Neural cell (in vitro differentiated cells): ENCODE measurements around the gene UQCRC1. TPM values are rescaled to one million over a fixed set of nuclear protein-coding genes. Genes with fewer than 3 reads are reported as not detected.

Experiments used
- H2AFZ ChIP-seq: fragments of 200-600, 300-800 bp; sonication (generic), shearing (Covaris generic); 2 replicates; pipeline ENCODE4 v1.6.0; 2014; ENCODE audit warnings: low read depth, mild to moderate bottlenecking, antibody characterized with exemption, low read length, moderate library complexity
- H3F3A ChIP-seq: fragments of 200-600 bp; shearing (Covaris generic); 2 replicates; pipeline ENCODE4 v1.6.1; 2016; ENCODE audit warnings: mild to moderate bottlenecking, moderate library complexity, mixed read lengths, antibody characterized with exemption, low read length; ENCODE audit not compliant: insufficient read depth, poor library complexity, severe bottlenecking
- H3K27ac ChIP-seq: fragments of 200-600, 300-800 bp; sonication (generic), shearing (Covaris generic); 2 replicates; pipeline ENCODE4 v1.5.1; 2014; ENCODE audit warnings: mild to moderate bottlenecking, low read length, moderate library complexity
- H3K27me3 ChIP-seq: fragments of 300-800, 200-600 bp; sonication (generic), shearing (Covaris generic); 2 replicates; pipeline ENCODE4 v1.6.0; 2014; ENCODE audit warnings: mild to moderate bottlenecking, low read depth, low read length, moderate library complexity; ENCODE audit not compliant: insufficient read depth
- H3K36me3 ChIP-seq: fragments of 300-800, 200-600 bp; sonication (generic), shearing (Covaris generic); 2 replicates; pipeline ENCODE4 v1.5.1; 2014; ENCODE audit warnings: mild to moderate bottlenecking, antibody characterized with exemption, low read length, moderate library complexity; ENCODE audit not compliant: insufficient read depth
- H3K4me2 ChIP-seq: fragments of 300-800, 200-600 bp; sonication (generic), shearing (Covaris generic); 2 replicates; pipeline ENCODE4 v1.6.0; 2014; ENCODE audit warnings: mild to moderate bottlenecking, low read length
- H3K4me3 ChIP-seq: fragments of 300-800, 200-600 bp; sonication (generic), shearing (Covaris generic); 2 replicates; pipeline ENCODE4 v1.5.1; 2014; ENCODE audit warnings: mild to moderate bottlenecking, low read length, moderate library complexity
- H3K79me2 ChIP-seq: fragments of 200-600 bp; shearing (Covaris generic); replicated peaks from 2 replicates; pipeline ENCODE4 v1.6.0; 2014; ENCODE audit warnings: mild to moderate bottlenecking, low read length, moderate library complexity; ENCODE audit not compliant: insufficient read depth
- H3K9ac ChIP-seq: fragments of 300-800, 200-600 bp; sonication (generic), shearing (Covaris generic); 2 replicates; pipeline ENCODE4 v1.6.1; 2016; ENCODE audit warnings: mild to moderate bottlenecking, low read length, mixed read lengths
- H3K9me2 ChIP-seq: fragments of 200-600 bp; shearing (Covaris generic); 2 replicates; pipeline ENCODE4 v1.6.1; 2016; ENCODE audit warnings: mild to moderate bottlenecking, low read length, mixed read lengths; ENCODE audit not compliant: insufficient read depth
- H3K9me3 ChIP-seq: fragments of 200-600, 300-800 bp; sonication (generic), shearing (Covaris generic); 2 replicates; pipeline ENCODE4 v1.6.1; 2016; ENCODE audit warnings: mild to moderate bottlenecking, mixed run types, low read length, moderate library complexity, mixed read lengths
- H4K20me1 ChIP-seq: fragments of 200-600 bp; shearing (Covaris generic); 2 replicates; pipeline ENCODE4 v1.6.1; 2016; ENCODE audit warnings: mild to moderate bottlenecking, mixed run types; ENCODE audit not compliant: insufficient read depth
- EZH2 ChIP-seq: fragments of 200-600, 300-800 bp; shearing (Covaris generic), sonication (generic); IDR thresholded peaks from 2 replicates; pipeline ENCODE4 v1.6.1; 2014; ENCODE audit warnings: antibody characterized with exemption, low read length, borderline replicate concordance, mild to moderate bottlenecking; ENCODE audit not compliant: insufficient read depth, poor library complexity, severe bottlenecking
- MXI1 ChIP-seq: fragments of 450-650 bp; conservative IDR thresholded peaks from 2 replicates; pipeline ENCODE4 v1.6.1; 2014; ENCODE audit warnings: antibody characterized with exemption, mild to moderate bottlenecking; ENCODE audit not compliant: poor library complexity, severe bottlenecking
- POLR2AphosphoS5 ChIP-seq: IDR thresholded peaks from 2 replicates; pipeline ENCODE4 v1.6.1; 2012
- RAD21 ChIP-seq: fragments of 450-650 bp; conservative IDR thresholded peaks from 2 replicates; pipeline ENCODE4 v1.6.1; 2014; ENCODE audit warnings: antibody characterized with exemption, mild to moderate bottlenecking, moderate library complexity
- SMC3 ChIP-seq: fragments of 450-650 bp; conservative IDR thresholded peaks from 2 replicates; pipeline ENCODE4 v1.6.1; 2014; ENCODE audit warnings: antibody characterized with exemption, mild to moderate bottlenecking, moderate library complexity; ENCODE audit not compliant: poor library complexity
- TAF1 ChIP-seq: IDR thresholded peaks from 2 replicates; pipeline ENCODE4 v1.6.1; 2012; ENCODE audit warnings: low read depth
- polyA plus RNA-seq: library from polyadenylated mRNA; depleted of rRNA; stranded (reverse); fragments of >200 nt; gene quantifications from 2 replicates; pipeline ENCODE4 v1.2.3, GENCODE V29; 2014
- TF ChIP-seq, protein P1 (sequence below): IDR thresholded peaks from 2 replicates; pipeline ENCODE4 v1.6.1; 2012; ENCODE audit warnings: borderline replicate concordance
- TF ChIP-seq, protein P2 (sequence below): fragments of 450-650 bp; IDR thresholded peaks from 2 replicates; pipeline ENCODE4 v1.5.1; 2014; ENCODE audit warnings: antibody characterized with exemption, mild to moderate bottlenecking, moderate library complexity; ENCODE audit not compliant: poor library complexity, severe bottlenecking

The UQCRC1 gene
- polyA plus RNA-seq, 1 donor from 2014 or later: 333 TPM

DNA sequence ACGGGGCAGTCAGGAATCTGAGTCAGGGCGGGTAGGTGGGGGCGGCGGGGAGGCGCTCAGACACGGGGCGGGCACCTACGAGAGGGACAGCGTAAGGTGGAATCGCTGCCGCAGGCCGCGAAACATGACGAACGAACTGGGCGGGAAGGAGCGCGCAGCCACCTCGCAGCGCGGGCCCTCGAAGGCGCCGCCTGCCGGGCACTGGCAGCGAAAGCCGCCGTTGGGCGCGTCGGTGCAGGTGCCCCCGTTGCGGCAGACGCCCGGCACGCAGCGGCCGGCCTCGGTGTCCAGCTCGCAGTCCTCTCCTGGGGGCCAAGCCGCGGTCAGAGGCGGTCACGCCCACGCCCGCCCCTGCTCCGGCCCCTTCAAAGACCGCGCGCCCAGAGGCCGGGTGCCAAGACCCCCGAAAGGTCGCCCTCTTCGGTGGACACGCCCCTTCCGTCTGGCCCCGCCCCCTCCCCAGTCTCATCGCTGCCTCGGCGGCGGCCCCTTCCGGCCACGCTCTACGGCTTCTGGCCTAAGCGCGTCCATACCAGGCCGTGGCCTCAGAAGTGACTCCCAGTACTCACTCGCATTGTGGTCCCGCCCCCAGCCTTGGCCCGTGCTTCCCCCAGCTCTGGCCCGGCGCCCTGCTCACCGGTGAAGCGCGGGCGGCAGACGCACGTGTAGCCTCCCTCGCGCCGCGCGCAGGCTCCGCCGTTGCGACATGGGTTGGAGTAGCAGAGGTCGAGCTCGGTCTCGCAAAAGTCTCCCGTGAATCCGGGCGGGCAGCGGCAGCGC, 46.8 kb upstream of the UQCRC1 start:
- peaks cover 50% of the 10 kb centered on the region for H3K36me3 ChIP-seq
- H2AFZ ChIP-seq: no peak overlapping the region
- no peak overlapping the region for H3K9ac ChIP-seq
- H3K27ac ChIP-seq: no peak overlapping the region
- H3K27me3 ChIP-seq: no peaks in the 10 kb centered on the region
- peaks cover 8% of the 10 kb centered on the region for H4K20me1 ChIP-seq
- peaks cover 31% of the 10 kb centered on the region for H3K79me2 ChIP-seq
- H3K4me3 ChIP-seq: peak overlapping the region; percentile 73
- no peaks in the 10 kb centered on the region for H3F3A ChIP-seq
- H3K4me2 ChIP-seq: no peak overlapping the region
- no peaks in the 10 kb centered on the region for H3K9me2 ChIP-seq
- no peak for TF ChIP-seq SMC3
- TF ChIP-seq, protein P1, sequence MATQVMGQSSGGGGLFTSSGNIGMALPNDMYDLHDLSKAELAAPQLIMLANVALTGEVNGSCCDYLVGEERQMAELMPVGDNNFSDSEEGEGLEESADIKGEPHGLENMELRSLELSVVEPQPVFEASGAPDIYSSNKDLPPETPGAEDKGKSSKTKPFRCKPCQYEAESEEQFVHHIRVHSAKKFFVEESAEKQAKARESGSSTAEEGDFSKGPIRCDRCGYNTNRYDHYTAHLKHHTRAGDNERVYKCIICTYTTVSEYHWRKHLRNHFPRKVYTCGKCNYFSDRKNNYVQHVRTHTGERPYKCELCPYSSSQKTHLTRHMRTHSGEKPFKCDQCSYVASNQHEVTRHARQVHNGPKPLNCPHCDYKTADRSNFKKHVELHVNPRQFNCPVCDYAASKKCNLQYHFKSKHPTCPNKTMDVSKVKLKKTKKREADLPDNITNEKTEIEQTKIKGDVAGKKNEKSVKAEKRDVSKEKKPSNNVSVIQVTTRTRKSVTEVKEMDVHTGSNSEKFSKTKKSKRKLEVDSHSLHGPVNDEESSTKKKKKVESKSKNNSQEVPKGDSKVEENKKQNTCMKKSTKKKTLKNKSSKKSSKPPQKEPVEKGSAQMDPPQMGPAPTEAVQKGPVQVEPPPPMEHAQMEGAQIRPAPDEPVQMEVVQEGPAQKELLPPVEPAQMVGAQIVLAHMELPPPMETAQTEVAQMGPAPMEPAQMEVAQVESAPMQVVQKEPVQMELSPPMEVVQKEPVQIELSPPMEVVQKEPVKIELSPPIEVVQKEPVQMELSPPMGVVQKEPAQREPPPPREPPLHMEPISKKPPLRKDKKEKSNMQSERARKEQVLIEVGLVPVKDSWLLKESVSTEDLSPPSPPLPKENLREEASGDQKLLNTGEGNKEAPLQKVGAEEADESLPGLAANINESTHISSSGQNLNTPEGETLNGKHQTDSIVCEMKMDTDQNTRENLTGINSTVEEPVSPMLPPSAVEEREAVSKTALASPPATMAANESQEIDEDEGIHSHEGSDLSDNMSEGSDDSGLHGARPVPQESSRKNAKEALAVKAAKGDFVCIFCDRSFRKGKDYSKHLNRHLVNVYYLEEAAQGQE: no peak
- TF ChIP-seq, protein P2, sequence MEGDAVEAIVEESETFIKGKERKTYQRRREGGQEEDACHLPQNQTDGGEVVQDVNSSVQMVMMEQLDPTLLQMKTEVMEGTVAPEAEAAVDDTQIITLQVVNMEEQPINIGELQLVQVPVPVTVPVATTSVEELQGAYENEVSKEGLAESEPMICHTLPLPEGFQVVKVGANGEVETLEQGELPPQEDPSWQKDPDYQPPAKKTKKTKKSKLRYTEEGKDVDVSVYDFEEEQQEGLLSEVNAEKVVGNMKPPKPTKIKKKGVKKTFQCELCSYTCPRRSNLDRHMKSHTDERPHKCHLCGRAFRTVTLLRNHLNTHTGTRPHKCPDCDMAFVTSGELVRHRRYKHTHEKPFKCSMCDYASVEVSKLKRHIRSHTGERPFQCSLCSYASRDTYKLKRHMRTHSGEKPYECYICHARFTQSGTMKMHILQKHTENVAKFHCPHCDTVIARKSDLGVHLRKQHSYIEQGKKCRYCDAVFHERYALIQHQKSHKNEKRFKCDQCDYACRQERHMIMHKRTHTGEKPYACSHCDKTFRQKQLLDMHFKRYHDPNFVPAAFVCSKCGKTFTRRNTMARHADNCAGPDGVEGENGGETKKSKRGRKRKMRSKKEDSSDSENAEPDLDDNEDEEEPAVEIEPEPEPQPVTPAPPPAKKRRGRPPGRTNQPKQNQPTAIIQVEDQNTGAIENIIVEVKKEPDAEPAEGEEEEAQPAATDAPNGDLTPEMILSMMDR: peak; percentile 22
- H3K9me3 ChIP-seq: peaks cover 35% of the 10 kb centered on the region

DNA sequence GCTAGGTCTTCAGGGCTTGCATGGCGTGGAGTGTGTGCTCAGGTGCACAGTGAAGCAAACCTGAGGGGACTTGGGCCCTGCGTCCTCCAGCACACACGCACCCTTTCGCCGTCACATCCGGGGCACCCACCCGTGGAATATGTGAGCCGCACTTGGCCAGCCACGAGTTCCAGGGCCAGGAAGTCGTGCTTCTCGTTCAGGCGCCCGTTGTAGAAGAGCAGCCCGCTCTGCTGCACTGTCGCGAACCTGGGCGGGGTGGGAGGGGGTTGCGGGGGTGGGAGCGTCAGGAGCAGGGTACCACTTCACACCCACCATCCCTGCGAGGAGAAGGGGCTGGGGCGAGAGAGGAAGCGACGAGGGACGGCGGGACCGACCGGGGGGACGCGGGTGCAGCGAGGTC, 46.2 kb upstream of the UQCRC1 start:
- Histone ChIP-seq H3K9me3 (peaks cover 28% of the 10 kb centered on the region), H4K20me1 (peaks cover 8% of the 10 kb centered on the region), H3F3A (no peaks in the 10 kb centered on the region), H2AFZ (no peak overlapping the region), H3K9me2 (no peaks in the 10 kb centered on the region), H3K9ac (no peak overlapping the region), H3K4me3 (peak overlapping the region; percentile 73), H3K79me2 (peaks cover 28% of the 10 kb centered on the region), H3K27me3 (no peaks in the 10 kb centered on the region), H3K4me2 (no peak overlapping the region), H3K36me3 (peaks cover 43% of the 10 kb centered on the region), H3K27ac (no peak overlapping the region)
- TF ChIP-seq EZH2: no peak
- TF ChIP-seq SMC3: no peak
- no peak for TF ChIP-seq MXI1
- TF ChIP-seq, protein P2: no peak
- TF ChIP-seq POLR2AphosphoS5: no peak
- TF ChIP-seq, protein P1: no peak
- TF ChIP-seq TAF1: no peak
- no peak for TF ChIP-seq RAD21
